C4-2B (cell line): Measurements from ENCODE around the gene DOCK3.

ENCODE experiments used
- H3K27ac ChIP-seq: fragments of 450-650 bp; 2 replicates; pipeline ENCODE4 v1.5.1; 2017
- ZFX ChIP-seq: fragments of 450-650 bp; IDR thresholded peaks from 2 replicates; pipeline ENCODE4 v1.6.1; 2017
- TF ChIP-seq, protein P1 (sequence below): fragments of 450-650 bp; conservative IDR thresholded peaks from 2 replicates; pipeline ENCODE4 v1.5.1; 2017; ENCODE audit warnings: mild to moderate bottlenecking

The DOCK3 gene

DNA sequence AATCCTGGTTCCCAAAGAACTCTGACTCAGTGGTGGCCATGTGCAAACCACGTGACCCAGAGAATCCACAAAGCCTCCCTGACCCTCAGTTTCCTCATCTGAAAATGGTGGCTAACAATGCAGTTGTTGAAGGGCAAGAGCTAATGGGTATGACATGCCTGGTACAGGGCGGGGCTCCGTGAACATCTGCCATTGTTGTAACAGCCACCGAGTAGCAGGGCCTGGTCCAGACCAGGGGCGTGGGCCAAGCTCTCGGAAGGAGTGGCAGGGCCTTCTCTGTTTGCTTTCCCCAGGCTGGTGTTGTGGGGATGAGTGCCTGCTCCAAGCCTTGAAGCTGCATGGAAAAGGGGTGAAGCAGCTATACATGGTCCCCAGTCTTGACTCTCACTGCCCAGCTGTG is 44.3 kb upstream of the DOCK3 start:
- TF ChIP-seq, protein P1, sequence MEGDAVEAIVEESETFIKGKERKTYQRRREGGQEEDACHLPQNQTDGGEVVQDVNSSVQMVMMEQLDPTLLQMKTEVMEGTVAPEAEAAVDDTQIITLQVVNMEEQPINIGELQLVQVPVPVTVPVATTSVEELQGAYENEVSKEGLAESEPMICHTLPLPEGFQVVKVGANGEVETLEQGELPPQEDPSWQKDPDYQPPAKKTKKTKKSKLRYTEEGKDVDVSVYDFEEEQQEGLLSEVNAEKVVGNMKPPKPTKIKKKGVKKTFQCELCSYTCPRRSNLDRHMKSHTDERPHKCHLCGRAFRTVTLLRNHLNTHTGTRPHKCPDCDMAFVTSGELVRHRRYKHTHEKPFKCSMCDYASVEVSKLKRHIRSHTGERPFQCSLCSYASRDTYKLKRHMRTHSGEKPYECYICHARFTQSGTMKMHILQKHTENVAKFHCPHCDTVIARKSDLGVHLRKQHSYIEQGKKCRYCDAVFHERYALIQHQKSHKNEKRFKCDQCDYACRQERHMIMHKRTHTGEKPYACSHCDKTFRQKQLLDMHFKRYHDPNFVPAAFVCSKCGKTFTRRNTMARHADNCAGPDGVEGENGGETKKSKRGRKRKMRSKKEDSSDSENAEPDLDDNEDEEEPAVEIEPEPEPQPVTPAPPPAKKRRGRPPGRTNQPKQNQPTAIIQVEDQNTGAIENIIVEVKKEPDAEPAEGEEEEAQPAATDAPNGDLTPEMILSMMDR = no peak
- no peak for TF ChIP-seq ZFX
- H3K27ac ChIP-seq = no peak overlapping the region

DNA sequence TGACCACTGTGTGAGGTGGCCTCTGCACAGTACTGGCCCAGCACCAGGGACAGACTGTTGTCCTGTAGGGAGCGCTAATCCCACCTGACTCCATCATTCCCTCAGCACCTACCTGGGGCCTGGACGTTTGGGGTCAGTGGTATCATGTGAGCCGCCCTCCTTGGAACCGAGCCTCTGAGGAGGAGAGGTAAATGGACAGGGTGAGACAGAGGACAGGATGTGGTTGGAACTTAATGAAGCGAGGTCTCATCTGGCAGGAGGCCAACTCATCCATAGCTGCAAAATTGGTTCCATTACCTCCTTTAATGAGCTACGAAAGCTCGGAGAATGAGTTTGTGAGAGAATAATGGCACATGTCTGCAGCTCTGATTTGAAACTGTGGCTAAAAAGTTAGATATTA is 43.9 kb upstream of the DOCK3 start:
- TF ChIP-seq, protein P1 = no peak
- TF ChIP-seq ZFX = no peak
- no peak overlapping the region for H3K27ac ChIP-seq

DNA sequence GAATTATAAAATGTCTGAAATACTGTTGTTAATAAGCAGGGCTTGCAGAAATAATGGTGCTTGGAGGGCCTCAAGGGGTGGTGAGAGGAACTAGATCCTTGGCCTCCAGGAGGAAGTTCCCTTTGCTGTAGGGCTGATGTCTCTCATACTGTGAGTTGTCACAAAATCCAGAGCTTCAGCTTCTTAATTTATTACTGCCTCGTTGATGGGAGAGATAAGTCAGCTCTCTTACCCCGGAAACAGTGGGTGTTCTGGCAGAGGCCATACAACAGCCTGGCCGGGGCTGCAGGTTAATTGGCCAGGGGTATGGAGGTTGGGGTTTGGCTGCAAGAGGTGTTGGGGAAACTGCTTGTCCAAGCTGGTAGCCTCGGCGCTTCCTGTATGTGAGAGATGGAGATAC is 42.3 kb upstream of the DOCK3 start:
- TF ChIP-seq, protein P1 = no peak
- TF ChIP-seq ZFX = no peak
- peak overlapping the region; percentile 31 for H3K27ac ChIP-seq

DNA sequence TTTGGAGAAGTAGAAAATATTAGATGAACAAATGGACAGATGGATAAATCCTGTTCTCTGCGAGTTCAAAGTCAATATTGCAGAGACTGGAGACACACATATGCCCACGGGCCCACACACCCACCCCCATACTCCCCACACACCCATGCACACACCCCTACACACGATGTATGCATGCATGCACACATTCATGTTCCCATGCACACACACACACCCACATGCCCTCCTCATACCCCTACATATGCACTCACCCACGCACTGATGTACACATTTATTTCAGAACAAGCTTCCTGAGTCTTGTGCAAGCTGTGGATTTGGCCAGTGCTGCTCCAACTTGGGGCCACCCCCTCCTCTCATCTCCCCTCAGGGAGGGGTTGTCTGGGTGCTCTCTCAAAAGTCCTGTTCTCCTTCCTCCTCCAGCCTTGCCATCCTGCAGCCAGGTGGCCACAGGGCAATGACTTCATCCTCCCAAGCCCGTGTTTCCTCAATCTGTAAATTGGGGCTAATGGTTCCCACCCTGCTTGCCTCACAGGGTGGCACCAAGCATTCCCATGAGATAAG is 41.4 kb upstream of the DOCK3 start:
- TF ChIP-seq, protein P1 = no peak
- TF ChIP-seq ZFX = no peak
- peak overlapping the region; percentile 31; the same call in 1 of the 2 replicates for H3K27ac ChIP-seq

DNA sequence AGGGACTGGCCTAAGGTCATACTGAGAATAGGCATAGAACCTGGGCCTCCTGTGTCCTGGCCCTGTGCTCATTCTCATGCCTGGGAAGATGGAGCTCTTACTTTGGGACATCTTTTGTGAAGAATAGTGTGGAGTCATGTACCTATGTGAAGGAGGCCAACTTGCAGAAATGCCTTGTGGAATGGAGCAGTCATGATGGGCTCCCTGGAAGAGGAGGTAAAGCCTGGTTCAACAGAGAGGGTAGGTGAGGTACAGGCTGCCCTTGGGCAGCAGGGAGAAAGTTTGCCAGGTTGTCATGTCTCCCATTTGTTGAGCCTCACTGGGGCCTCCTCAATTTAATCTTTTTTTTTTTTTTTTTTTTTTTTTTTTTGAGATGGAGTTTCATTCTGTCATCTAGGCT is 39.7 kb upstream of the DOCK3 start:
- no peak for TF ChIP-seq ZFX
- TF ChIP-seq, protein P1 = no peak
- H3K27ac ChIP-seq = no peak overlapping the region

DNA sequence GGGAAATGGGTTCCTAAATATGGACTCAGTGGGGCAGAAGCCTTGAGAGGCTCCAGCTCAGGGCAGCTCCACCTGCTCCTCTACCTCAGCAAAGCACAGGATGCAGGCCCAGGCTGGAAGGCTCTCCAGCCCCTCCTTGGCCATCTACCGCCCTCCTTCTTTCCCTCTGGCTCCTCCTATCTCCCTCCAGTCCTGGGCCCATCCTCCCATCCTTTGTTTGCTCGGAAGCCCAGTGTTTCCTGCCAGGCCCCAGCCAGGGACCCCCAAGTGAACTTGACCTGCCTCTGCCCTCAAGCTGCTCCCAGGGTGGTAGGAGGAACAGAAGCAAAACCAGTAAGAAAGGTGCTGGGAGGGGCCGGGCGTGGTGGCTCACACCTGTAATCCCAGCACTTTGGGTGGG is 37.7 kb upstream of the DOCK3 start:
- H3K27ac ChIP-seq = no peak overlapping the region
- TF ChIP-seq, protein P1 = no peak
- TF ChIP-seq ZFX = no peak

DNA sequence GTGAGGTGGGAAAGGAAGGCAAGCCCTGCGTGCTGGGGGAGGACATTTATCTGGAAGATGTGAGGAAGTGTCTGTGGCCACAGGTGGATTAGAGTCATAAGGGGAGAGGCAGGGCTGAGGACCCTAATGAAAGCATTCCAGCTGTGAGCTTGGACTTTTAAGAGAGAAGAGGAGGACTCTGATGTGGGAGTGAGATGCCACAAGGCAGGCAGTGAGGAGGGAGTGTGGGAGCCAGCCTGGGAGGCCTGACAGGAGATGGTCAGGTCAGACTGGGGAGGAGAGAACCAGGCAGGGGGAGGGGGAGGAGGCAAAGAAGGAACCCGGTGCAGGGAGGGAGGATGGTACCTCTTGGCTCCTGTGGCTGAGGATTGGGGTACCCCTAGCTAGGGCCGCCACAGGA is 36.8 kb upstream of the DOCK3 start:
- no peak overlapping the region for H3K27ac ChIP-seq
- TF ChIP-seq, protein P1 = no peak
- no peak for TF ChIP-seq ZFX
